DOHH2 (cell line): ENCODE results near the gene LGALSL.

Experiments
- CTCF ChIP-seq: fragments of 200-600 bp; sonication (generic); IDR thresholded peaks from one replicate; pipeline ENCODE4 v1.5.1; 2014; ENCODE audit warnings: antibody characterized with exemption, mild to moderate bottlenecking, low read depth, low read length; ENCODE audit not compliant: poor library complexity, severe bottlenecking
- EZH2phosphoT487 ChIP-seq: fragments of 200-600 bp; sonication (generic); IDR thresholded peaks from 2 replicates; pipeline ENCODE4 v1.6.1; 2017; ENCODE audit warnings: borderline replicate concordance, mild to moderate bottlenecking, antibody characterized with exemption, low read length, moderate library complexity, mixed read lengths

- no peak for TF ChIP-seq CTCF
- TF ChIP-seq EZH2phosphoT487 = no peak
These were observed 46.6 kb downstream of the LGALSL start for GRCh38 chr2:64500549-64500948.
